Stimulated activated CD4-positive, alpha-beta T cell treated with anti-CD3 and anti-CD28 coated beads, Interleukin-12 subunit alpha, Interleukin-12 subunit beta, amount 100 ng/mL, for 48 hours (primary cell): ENCODE results near the gene DHX57.
A peak's percentile ranks its signal among the peaks of the same experiment; 100 is the strongest.

Experiments used
- DNase-seq, 3 donors: peaks; one replicate each; pipeline ENCODE4 v3.0.0-alpha.2; 2020; ENCODE audit warnings: low read depth in 2 of 3, low spot score in 1 of 3

DHX57 gene

GRCh38 chr2:38751596-38752410, 123.9 kb downstream of the DHX57 start:
- DNase-seq, result no peak

GRCh38 chr2:38750891-38751595, 124.7 kb downstream of the DHX57 start, which contains the start of gene SRSF7:
SRSF7 (minus strand) TSS chr2:38751361; CDS start chr2:38751256, 105 bp downstream.
- peak; percentile 92 to 99 (median 93) for DNase-seq

GRCh38 chr2:38750011-38750890, 125.5 kb downstream of the DHX57 start:
- peak in 2 of 3 donors; percentile 15 to 42 for DNase-seq

GRCh38 chr2:38748943-38749804, 126.6 kb downstream of the DHX57 start:
- DNase-seq, result no peak

- DNase-seq, result no peak
These were observed 127.3 kb downstream of the DHX57 start for GRCh38 chr2:38748391-38748790.

- DNase-seq, result no peak
These were observed 127.9 kb downstream of the DHX57 start for GRCh38 chr2:38747819-38748218.
